ENCODE data around the gene GRIK1.

The GRIK1 gene

DNA sequence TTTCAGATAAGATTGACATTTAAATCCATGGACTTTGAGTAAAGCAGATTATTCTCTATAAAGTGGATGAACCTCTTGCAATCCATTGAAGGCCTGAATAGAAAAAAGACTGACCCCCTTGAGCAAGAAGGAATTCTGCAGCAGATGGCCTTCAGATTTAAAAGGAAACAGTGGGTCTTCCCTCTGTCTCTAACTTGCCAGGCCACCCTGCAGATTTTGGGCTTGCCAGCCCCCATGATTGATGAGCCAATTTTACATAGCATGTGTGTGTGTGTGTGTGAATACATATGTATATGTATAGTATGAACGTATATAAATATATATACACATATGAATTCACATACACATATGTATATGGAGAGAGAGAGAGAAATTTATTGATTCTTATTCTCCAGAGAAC, 113.4 kb downstream of the GRIK1 start:
- DNase-seq: no peak

DNA sequence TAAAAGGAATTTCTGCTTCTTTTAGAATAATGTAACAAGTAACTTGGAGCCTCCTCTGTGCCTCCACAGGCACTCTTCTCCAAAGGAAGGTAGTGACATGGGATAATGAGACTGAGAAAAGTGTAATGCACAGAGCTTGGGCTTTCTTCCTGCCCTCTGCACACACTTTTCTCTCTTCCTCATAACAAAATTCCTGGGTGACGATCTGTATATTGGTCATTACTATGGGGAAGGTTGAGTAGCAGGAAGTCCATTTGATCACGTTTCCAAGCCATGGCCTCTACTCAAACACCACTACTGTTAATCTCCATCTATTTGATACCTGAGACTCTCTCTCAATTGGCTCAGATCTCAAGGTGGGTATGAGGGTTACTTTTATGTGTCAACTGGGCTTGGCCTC, 113.9 kb downstream of the GRIK1 start:
- DNase-seq: no peak

DNA sequence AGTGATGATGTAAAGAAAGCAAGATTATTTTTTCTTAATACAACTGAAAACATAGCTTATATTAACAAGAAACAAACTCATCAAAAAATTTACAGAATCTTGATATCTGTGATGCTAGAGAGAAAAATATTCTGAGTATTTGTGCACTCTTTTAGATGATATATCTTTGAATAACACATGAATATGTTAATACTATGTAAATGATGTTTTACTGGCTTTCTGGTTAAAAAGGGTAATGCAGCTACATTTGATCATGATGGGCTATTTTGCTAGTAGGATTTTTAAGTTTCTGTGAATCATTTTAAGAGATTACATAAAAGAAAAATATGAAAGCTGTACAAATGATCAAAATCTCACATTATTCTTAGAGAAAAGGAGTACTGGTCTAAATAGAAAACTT, 114.5 kb downstream of the GRIK1 start:
- DNase-seq: no peak

DNA sequence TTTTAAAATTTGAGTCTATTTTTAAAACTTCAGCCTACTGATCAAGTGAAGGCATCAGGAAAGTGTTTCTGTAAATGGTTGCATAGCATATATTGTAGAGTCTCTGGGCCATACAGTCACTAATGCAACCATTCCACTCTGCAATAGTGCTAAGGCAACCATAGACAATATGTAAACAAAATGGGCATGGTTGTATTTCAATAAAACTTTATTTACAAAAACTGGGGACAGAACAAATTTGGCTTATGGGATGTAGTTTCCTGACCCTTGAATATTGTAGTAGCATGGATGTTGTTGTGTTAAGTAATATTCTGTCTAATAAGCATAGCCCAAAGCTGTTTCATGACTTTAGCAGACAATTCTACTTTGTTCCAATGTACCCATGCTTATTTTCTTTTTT, 117.7 kb downstream of the GRIK1 start:
- DNase-seq: no peak

DNA sequence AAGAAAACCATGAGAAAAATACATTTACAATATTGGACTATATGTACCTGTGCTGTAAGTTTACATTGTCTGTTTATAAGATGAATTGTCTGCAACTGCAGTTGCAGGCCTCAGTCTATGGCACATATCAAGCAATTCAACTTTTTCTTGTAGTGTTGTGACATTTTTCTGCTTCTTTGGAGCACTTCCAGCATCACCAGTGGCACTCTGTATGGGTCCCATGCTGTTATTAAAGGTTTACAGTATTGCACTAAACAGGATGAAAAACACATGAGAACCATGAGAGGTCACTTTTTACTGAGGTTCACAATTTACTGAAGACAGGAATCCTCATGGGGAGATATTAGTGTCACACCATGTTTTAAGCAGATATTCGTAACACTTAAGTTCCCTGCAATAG, 118.6 kb downstream of the GRIK1 start:
- DNase-seq: no peak

DNA sequence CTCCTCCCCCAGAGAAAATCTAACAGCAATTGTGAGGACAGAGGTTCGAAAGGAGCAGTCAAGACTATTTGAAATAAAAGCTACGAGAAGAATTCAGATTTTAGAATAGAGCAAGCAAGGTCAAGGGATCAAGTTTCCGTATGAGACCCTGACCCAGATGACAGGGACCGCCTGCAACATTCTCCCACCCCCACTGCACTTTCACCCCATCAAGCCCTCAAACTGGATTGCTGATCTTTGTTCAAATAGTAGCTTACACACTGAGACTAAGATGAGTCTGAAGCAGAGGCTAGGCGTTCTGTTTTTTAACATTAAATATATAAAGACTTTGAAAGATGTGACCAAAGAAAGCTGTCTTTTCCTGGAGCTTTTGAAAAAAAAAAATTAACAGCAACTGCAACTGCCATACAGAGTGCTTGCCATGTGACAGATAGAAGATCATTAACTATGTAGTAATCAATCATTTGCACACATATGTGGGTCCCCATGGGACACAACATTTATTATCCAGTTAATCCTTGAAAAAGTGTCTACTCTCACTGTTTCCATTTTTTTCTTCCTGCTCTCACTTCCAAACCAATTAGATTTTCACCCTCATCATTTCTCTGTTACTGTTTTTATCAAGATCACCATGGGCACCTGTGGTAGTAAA, 120.0 kb downstream of the GRIK1 start:
- DNase-seq: no peak

DNA sequence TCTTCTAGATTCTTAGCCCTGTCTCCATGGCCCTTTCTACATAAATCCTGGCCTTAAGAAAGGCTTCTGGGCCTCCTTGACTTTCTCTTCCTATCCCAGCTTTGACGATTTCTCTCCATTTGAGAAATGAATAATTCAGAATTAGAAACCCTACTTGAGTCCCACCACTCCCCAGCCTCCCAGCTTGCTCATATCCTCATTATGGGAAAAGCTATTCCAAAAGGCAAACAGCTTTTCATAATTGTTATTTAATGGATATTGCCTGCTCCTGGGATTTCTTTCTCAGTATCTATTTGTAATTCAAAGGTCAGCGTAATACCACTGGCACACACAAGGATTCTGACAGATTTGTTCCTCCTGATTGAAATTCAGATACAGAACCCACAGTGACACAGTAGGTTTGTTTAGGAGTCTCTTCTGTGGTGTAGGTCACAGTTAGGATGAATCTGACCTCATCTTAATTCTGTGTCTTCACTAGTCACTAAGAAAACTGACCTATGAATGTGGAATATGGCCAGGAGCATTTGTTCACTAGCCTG, 121.3 kb downstream of the GRIK1 start:
- DNase-seq: no peak

DNA sequence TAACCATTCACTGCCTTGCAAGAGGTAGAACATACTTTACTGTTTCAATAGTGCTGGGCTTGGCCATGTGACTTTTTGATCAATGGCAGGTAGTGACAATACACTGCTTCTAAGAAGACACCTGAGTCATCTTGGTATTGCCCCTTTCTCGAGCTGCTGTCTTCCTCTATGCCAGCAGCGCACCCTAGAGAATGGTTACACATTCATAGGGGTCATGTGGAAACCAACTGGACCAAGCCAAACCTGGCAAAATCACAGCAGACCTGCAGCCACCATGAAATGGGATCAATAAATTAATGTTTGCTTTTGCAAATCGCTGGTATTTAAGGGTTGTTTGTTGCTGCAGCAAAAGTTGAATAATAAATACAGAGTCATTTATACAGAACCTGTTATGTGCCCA, 122.3 kb downstream of the GRIK1 start:
- DNase-seq: no peak

DNA sequence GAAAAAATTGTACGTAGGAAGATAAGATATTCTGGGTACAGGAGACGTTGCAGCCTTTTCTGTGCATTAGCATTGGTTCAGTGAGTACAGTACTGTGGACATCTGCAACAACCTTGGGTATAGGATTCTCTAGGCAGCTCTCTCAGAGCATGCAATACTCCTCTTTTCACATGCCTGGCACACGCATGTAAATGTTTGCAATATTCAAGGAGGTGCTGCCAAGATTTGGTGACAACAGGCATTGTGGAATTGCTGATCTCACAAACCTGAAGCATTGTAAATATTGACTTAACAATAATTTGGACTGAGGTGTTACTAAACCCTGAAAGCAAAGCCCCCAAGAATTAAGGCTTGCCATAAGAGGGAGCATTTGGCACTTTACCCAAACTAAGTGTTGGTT, 126.8 kb downstream of the GRIK1 start:
- DNase-seq: no peak

DNA sequence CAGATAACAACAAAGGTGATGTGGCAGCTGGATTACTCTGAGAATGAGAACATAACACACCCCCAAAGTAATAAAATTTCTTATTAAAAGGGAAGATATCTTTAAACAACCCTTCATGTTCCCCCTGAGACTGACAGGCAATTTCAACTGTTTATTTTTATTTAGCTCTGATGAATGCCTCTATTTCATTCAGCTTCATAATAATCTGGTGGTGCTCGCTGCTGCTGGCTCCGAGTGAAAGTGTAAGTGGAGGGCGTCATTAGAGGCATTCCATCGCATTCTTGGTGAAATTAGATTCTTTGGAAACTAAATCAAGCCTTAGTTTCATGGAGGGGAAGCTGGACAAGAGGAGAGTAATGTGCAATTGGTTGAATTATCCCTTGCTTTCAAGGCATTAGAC, 128.9 kb downstream of the GRIK1 start:
- DNase-seq: no peak

DNA sequence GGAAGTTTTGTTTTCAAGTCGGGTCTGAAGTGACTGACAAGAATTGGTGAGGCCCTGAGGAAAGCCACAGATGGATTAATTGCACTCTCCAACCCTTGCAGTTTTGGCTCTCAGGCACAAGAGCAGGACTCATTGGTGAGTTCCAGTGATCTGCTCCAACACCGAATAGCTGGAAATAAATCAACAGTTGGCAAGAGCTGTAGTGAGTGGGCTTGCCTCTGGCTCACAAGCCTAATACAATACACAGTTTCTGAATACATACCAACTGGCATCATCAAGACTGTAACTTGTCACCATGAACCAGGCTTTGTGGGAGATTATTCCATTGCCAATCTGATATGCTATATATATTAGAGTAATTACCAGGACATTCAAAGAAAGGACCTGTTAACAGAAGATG, 131.6 kb downstream of the GRIK1 start:
- peak; percentile 24 for DNase-seq

DNA sequence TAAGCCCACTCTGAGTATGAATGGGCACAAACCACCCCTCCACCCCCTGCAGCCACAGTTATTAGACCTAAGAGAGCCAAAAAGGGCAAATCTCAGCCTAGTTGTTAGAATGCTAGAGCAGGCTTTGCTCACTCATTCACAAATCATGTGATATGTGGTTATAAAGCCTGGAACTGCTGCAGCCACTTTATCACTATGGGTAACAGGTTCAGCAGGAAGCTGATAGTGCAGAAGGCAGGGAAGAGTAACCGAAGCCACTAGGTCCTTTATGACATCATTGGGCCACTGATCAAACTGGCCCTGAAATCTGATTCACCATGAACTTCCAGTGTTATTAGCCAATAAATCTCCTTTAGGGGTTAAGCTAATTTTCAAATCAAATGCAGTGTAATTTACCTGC, 134.7 kb downstream of the GRIK1 start:
- DNase-seq: no peak

DNA sequence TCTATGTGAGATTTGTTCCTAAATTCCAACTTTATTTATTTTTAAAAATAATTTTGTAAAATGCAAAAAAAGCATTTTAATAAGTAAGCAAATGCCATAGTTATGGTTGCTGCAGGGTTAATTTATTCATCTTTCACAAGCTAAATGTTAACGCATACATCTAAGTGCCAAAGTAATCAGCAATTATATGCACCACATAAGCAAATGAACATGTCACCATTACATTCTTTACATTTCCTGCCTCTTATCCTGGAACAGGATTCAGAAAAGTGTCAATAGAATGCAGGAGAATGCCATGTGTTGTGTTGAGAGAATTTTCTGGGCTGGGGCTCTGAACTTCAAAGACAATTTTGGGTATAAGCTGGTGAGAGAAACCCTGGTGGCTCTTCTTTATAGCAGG, 136.6 kb downstream of the GRIK1 start:
- DNase-seq: no peak

DNA sequence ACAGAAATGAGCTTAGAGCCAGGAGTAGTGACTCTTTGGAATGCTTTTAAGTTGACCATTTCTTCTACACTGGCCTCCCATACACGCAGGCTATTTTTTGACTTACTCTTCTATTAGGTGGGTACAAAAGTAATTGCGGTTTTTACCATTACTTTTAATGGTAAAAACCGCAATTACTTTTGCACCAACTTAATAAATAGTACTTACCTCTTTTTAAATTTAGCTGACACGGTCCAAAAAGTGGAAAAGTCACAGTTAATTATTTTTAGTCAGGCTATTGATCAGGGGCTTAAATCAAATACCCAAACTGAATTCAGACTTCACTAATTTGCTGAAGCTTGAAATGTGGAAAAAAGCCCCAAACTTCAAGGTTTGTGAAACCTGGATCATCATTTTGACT, 138.7 kb downstream of the GRIK1 start:
- no peak for DNase-seq

DNA sequence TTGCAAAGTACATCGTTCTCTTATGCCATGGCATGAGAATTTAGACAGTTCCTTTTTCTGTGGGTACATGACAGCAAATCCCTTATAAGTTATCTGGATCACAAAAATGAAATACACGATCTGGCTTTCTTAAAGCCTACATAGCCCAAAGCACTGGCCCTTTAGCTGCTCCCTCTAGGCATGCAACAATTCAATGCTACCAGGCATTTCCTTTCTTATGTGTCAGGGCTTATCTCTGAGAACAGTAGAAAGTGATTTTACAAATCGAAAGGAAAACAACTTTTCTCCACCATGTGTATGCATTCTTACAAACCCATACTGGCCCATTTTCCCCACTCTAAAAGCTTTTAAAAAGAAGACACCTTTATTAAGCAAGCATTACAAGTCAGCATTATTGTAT, 139.7 kb downstream of the GRIK1 start:
- no peak for DNase-seq

DNA sequence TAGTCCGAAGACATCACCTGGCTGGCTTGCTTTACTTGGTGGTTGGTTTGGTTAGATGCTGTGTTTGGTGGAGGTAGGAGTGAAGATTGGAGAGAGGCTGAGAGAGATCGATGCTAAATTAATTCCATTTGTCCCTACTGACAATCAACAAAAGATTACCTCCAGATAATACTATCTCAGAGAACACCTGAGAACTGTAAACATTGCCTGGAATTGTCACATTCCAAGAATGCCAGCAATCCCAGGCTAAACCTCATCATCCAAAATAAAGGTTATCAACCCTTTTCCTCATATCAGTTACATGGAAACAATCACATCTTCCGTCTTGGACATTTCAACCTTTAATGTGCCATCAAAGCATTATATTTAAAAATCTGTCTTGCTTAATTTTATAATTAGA, 141.0 kb downstream of the GRIK1 start:
- no peak for DNase-seq

DNA sequence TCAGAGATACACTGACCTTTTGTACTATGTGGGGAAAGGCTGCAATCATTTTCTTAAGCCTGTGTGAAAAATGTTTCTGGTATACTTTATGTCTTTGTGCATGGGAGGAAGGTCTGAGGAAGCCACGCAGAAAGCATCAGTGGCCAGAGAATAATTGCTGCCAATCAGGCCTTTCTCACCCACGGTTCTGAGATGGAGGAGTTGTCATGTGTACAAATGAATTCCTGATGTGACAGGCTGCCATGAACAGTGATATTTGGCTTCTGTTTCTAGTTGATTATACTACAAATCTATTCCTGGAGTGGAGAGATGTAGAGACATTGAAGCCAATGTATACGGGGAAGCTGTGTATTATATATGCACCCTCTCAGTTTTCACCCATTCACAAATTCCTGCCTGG, 142.6 kb downstream of the GRIK1 start:
- no peak for DNase-seq

DNA sequence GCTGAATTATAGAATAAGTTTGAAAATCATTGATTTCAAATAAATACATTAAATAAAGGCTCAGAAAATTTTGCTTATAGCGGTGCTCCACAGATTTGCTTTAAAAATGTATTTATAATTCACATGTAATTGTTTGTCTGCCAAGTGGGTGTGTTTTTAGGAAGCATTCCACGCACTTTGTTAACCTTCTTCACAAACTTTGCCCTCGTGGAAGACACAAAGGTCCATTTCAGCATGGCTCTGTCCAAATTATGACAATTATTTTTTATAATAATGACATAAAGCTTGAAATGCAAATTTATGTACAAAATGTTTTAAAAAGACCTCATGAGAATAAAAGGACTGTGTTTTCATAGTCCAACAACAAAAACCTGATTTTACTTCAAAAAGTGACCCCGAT, 146.1 kb downstream of the GRIK1 start:
- no peak for DNase-seq

DNA sequence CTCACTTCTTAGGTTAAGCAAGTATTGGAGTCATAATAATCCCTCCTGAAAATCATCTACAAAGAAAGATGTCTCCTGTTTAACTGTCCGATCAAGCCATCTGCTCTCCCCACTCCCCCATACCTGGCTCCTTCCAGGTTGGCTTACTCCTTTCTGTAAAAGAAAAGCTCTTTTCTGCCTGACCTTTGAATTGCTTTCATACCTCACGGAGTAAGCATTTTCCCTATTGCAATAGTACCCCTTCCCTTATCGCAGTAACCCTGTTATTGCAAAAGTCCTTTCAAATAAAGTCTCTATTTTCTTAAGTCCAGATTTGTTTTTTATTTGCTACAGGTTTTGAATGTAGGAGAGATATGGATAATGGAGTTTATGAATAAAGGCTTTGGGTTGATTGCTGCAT, 150.4 kb downstream of the GRIK1 start:
- no peak for DNase-seq

DNA sequence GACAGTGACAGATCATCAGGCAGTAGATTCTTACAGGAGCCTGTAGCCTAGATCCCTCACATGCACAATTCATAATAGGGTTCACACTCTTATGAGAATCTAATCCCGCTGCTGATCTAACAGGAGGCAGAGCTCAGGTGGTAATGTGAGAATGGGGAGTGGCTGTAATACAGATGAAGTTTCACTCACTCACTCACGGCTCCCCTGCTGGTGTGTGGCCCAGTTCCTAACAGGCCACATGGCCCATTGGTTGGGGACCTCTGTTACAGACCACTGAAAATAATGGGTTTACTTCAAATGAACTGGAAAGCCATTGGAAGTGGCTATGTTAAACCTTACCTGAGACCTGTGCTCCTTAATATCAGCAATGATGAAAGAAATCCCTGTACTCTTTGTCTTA, 151.0 kb downstream of the GRIK1 start:
- no peak for DNase-seq

DNA sequence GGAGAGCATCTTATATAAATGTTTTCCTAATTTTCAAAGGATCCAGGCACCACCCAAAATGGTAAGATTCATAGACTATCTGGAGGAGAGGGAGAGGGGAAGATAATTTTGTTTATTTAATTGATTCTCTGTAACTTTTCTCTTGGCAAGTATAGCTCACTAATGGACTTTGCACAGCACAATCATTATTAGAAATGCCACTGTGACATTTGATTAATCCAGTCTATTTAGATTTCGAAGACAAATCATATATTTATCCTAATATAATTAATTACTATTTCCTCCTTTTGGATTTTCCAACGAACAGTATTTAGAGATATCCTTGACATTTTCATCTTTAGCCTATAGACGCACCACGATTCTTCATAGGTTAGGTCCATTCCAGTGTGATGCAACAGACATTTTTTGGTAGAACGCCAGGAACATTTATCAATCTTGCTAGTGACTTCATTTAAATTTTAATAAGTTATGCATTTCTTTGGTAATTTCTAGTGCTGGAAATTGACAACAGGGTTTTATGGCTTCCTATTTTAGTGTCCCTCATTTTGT, 152.4 kb downstream of the GRIK1 start:
- DNase-seq: no peak

DNA sequence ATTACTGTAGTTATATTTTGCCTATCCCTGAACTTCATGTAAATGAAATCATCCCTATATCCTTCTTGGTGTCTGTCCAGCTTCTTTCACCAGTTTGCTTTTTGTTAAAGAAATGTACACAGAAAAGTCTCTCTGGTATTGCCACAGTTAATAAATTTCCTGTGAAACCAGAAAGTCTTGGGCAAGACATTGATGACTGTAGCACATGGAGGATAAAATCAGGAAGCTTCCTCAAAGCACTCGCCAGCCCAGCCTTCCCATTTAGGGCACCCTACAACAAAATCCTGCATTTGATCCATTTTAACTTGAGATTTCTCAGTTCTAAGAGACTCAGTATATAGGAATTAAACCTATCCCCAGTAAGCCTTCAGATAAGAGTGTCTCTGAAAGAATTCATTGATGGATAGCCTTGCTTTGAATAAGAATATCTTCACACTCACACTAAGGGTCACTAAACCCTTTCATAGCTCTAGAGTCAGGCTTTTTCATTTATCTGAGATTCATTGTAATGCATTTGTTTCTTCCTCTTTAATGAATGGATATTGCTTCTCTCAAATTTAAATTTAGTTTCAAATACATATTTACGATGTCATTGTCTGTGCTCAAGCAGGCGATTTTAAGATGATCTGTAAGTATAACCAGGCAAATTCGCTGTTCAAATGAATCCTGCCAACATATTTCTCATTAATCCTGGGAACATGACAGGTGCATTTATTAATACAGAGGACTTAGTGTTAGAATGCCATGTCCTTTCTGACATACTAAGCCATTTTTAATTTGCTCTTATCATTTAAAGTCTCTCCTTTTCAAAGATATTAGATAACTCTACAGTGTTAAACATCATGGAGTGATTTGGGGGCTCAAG, 153.1 kb downstream of the GRIK1 start:
- DNase-seq: no peak

DNA sequence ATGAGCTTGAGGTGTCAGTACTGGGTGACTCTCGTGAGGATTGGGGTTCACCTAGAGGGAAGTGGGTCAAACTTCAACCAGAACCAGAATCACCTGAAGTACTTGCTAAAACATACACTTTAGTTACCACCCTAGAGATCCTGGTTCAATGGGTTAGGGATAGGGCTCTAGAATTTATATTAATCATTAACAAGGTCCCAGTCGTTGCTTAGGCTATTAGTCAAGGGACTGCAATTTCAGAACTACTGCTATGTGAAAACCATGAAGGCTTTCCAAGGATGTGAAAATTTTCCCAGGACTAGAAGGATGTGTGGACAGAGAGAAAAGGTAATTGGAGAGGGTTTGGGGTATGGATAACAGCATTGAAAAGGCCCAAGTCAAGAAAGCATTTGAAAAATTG, 162.6 kb downstream of the GRIK1 start:
- DNase-seq: no peak

DNA sequence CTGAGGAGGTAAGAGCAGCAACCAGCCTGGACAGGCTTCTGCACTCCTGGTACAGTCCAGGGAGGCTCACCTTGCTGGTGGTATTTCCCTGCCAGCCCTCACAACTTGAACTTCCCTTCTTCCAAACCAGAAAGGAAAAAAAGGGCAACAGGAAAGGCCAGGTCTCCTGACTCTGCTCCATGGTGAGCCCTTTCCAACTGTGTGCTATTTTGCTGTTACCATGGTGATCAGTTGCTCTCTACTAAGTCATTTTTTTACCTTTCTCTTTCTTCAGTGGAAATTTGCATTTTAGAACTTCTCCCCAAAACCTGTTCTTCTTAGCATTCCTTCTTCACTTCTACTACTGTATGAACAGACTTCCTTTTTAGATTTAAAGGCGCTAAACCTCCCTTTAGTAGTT, 164.3 kb downstream of the GRIK1 start:
- no peak for DNase-seq

All from femur (tissue), 1 donor.